Memory B cell (primary cell): ENCODE measurements around the gene PLXNA2.
A peak's percentile ranks its signal among the peaks of the same experiment; 100 is the strongest.

Source experiments
- ATAC-seq: fragments of 150-1000 bp; cut with Tn5 transposase; 2 replicates; pipeline ENCODE4 v1.10.0; 2021; ENCODE audit warnings: low read depth, mild to moderate bottlenecking, moderate library complexity
- DNase-seq, 2 donors: peaks; one replicate each; pipeline ENCODE4 v3.0.0; 2022; ENCODE audit warnings: low spot score in 2 of 2
- H3K27ac Mint-ChIP-seq: one replicate; pipeline ENCODE4 v1.8.0; 2022; ENCODE audit warnings: mild to moderate bottlenecking, moderate library complexity, mixed read lengths
- H3K27me3 Mint-ChIP-seq: one replicate; pipeline ENCODE4 v1.8.0; 2022; ENCODE audit warnings: mixed read lengths
- H3K36me3 Mint-ChIP-seq: one replicate; pipeline ENCODE4 v1.8.0; 2022; ENCODE audit warnings: mild to moderate bottlenecking, mixed read lengths
- H3K4me1 Mint-ChIP-seq: one replicate; pipeline ENCODE4 v1.8.0; 2022; ENCODE audit warnings: mixed read lengths
- H3K4me3 Mint-ChIP-seq: one replicate; pipeline ENCODE4 v1.8.0; 2022; ENCODE audit warnings: mild to moderate bottlenecking, moderate library complexity, mixed read lengths
- H3K9me3 Mint-ChIP-seq: one replicate; pipeline ENCODE4 v1.8.0; 2022; ENCODE audit warnings: mixed read lengths

Gene PLXNA2

DNA sequence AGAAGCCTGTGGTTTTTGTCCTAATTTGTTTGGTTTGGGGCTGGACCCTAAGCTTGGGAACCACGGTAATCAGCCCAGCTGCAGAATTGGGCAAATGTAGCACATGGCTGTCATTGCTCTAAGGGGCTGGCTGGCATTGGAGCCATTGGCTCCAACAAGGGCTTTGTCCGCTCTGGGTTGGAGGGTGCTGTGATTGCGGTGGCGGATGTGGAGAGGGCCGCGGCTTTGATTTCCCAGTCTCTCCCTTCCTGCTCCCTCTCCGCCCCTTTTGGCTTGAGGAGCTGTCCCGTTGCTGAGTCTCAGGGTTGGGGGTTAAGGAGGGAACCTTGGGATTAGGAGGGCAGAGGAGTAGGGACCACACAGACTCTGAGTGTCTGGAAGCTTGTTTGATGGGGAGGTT is 241.5 kb downstream of the PLXNA2 start:
- ATAC-seq: no peak
- H3K4me1 Mint-ChIP-seq: no peaks in the 10 kb centered on the region
- H3K9me3 Mint-ChIP-seq: peaks cover 3% of the 10 kb centered on the region
- peaks cover 9% of the 10 kb centered on the region for H3K27me3 Mint-ChIP-seq
- no peak overlapping the region for H3K4me3 Mint-ChIP-seq
- H3K27ac Mint-ChIP-seq: no peak overlapping the region
- peaks cover 2% of the 10 kb centered on the region for H3K36me3 Mint-ChIP-seq
- no peak for DNase-seq

- H3K27ac Mint-ChIP-seq: no peak overlapping the region
- ATAC-seq: no peak
- H3K27me3 Mint-ChIP-seq: peaks cover 9% of the 10 kb centered on the region
- no peaks in the 10 kb centered on the region for H3K4me1 Mint-ChIP-seq
- H3K9me3 Mint-ChIP-seq: peaks cover 3% of the 10 kb centered on the region
- no peak for DNase-seq
- peaks cover 2% of the 10 kb centered on the region for H3K36me3 Mint-ChIP-seq
- no peak overlapping the region for H3K4me3 Mint-ChIP-seq
Observed at GRCh38 chr1:208002078-208002477, 242.1 kb downstream of the PLXNA2 start.

- Mint-ChIP-seq H3K4me3 (no peak overlapping the region), H3K27ac (no peak overlapping the region), H3K27me3 (peaks cover 9% of the 10 kb centered on the region), H3K36me3 (peaks cover 2% of the 10 kb centered on the region), H3K4me1 (no peaks in the 10 kb centered on the region), H3K9me3 (no peaks in the 10 kb centered on the region)
- no peak for DNase-seq
- no peak for ATAC-seq
Observed at GRCh38 chr1:208000504-208000903, 243.7 kb downstream of the PLXNA2 start.

- H3K27me3 Mint-ChIP-seq: peaks cover 9% of the 10 kb centered on the region
- no peak overlapping the region for H3K27ac Mint-ChIP-seq
- DNase-seq: no peak
- no peaks in the 10 kb centered on the region for H3K9me3 Mint-ChIP-seq
- ATAC-seq: no peak
- H3K4me1 Mint-ChIP-seq: no peaks in the 10 kb centered on the region
- no peak overlapping the region for H3K4me3 Mint-ChIP-seq
- peaks cover 2% of the 10 kb centered on the region for H3K36me3 Mint-ChIP-seq
Observed at GRCh38 chr1:207999972-208000371, 244.2 kb downstream of the PLXNA2 start.

DNA sequence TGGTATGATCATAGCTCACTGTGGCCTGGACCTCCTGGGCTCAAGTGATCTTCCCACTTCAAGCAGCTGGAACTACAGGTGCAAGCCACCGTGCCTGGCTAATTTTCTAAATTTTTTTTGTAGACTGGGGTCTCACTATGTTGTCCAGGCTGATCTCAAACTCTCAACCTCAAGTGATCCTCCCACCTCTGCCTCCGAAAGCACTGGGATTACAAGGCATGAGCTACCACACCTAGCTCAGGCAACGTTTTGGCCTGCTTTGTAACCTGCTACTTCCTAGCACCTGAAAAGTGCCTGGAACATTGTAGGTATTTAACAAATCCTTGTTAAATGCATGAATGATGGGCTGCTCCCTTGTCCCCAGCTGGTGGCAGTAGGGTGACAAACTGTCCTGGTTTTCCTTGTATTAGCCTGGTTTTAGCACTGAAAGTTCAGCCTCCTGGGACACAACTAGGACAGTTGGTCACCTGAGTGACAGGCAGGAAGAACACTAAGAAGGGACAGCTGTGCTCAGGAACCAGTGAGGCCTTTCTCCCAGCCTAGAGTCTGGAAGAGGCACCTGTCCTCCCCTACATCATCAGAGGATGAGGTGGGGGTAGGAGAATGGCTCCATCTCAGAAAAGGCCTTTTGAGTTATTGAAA is 244.8 kb downstream of the PLXNA2 start:
- no peak overlapping the region for H3K4me3 Mint-ChIP-seq
- no peak overlapping the region for H3K27ac Mint-ChIP-seq
- DNase-seq: no peak
- peaks cover 2% of the 10 kb centered on the region for H3K36me3 Mint-ChIP-seq
- no peak for ATAC-seq
- peaks cover 7% of the 10 kb centered on the region for H3K27me3 Mint-ChIP-seq
- no peaks in the 10 kb centered on the region for H3K9me3 Mint-ChIP-seq
- H3K4me1 Mint-ChIP-seq: no peaks in the 10 kb centered on the region

- ATAC-seq: no peak
- H3K27ac Mint-ChIP-seq: no peak overlapping the region
- DNase-seq: no peak
- H3K27me3 Mint-ChIP-seq: peaks cover 10% of the 10 kb centered on the region
- H3K9me3 Mint-ChIP-seq: peaks cover under 1% of the 10 kb centered on the region
- no peak overlapping the region for H3K4me3 Mint-ChIP-seq
- peaks cover 2% of the 10 kb centered on the region for H3K36me3 Mint-ChIP-seq
- no peaks in the 10 kb centered on the region for H3K4me1 Mint-ChIP-seq
Observed at GRCh38 chr1:207998691-207999090, 245.5 kb downstream of the PLXNA2 start.

DNA sequence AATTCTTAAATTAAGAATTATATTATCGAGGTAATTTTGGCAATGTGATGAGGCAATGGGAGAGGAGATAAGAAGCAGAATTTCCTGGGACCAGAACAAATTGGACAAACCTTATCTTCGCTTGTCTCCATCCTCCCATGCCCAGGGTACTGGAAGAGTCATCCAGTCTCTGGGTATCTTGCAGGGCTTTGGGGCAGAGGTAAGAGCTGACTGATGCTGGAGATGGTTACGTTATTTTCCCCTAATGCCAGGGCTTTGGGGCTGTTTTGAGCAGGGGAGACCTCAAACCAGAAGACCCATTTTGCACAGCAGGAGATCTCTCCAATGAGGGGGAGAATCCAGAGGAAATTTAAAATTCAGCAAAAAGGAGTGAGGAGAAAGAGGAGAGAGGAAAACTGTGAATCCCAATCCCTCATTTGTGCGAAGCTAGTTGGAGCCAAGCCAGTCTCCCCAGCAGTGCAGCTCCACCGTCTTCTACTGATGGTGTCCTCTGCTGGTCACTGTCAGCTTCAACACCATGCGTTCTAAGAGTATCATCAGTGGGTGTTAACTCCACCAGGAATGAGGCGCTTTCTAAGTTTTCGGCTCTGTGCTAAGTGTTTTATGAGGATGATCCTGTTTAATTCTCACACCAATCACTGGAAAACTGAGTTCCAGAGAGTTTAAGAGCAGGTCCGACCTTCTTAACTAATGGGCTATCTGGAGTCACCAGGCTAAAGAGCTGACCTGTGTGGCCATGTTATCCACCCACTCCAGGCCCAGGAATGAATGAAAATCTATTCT is 246.5 kb downstream of the PLXNA2 start:
- peaks cover 1% of the 10 kb centered on the region for H3K9me3 Mint-ChIP-seq
- no peaks in the 10 kb centered on the region for H3K4me1 Mint-ChIP-seq
- H3K36me3 Mint-ChIP-seq: peaks cover 2% of the 10 kb centered on the region
- DNase-seq (peak in 1 of 2 donors; percentile 43), ATAC-seq (peak; percentile 77)
- H3K27me3 Mint-ChIP-seq: peaks cover 11% of the 10 kb centered on the region
- no peak overlapping the region for H3K4me3 Mint-ChIP-seq
- no peak overlapping the region for H3K27ac Mint-ChIP-seq

DNA sequence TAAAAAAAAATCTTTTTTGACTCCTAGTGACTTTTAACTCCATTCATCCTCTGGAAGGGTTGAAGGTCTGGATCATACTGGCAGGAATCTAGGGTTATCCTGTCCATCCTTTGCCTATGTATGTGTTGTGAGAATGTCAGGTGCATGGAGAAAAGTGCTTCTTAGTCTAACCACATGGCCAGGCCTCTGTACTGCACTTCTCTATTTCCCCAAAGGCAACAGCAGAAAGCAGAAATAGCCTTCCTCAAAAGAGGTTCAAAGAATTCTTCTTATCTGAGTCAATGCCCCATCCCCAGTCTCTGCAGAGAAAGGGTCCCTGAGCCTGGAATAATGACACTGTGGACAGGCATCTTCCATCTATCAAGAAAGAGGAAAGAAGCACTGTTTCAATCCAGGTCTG is 247.5 kb downstream of the PLXNA2 start:
- peaks cover 1% of the 10 kb centered on the region for H3K9me3 Mint-ChIP-seq
- no peak overlapping the region for H3K4me3 Mint-ChIP-seq
- H3K27ac Mint-ChIP-seq: no peak overlapping the region
- no peaks in the 10 kb centered on the region for H3K36me3 Mint-ChIP-seq
- no peak for DNase-seq
- ATAC-seq: no peak
- H3K27me3 Mint-ChIP-seq: peaks cover 11% of the 10 kb centered on the region
- H3K4me1 Mint-ChIP-seq: no peaks in the 10 kb centered on the region

DNA sequence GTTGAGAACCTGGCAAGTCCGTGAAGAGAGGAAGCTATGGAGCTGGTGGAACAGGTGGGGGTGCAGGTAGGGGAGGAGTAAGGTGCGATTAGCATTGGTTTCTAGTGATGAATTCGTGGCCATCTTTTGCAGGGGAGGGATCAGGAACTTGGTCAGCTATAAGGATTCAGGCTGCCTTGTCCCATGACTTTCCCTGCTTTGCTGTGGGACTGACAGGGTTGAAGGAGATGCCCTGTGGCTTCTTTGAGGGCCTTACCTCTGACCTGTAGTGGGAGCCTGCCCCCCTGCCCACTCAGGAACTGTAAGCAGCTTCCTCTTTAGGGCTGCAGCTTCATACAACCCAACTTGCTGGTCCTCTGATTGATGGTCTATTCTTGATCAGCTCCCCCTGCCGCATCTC is 248.6 kb downstream of the PLXNA2 start:
- Mint-ChIP-seq H3K9me3 (peaks cover 1% of the 10 kb centered on the region), H3K4me3 (no peak overlapping the region), H3K27me3 (peaks cover 11% of the 10 kb centered on the region), H3K36me3 (no peaks in the 10 kb centered on the region), H3K27ac (no peak overlapping the region), H3K4me1 (no peaks in the 10 kb centered on the region)
- DNase-seq (no peak), ATAC-seq (no peak)

DNA sequence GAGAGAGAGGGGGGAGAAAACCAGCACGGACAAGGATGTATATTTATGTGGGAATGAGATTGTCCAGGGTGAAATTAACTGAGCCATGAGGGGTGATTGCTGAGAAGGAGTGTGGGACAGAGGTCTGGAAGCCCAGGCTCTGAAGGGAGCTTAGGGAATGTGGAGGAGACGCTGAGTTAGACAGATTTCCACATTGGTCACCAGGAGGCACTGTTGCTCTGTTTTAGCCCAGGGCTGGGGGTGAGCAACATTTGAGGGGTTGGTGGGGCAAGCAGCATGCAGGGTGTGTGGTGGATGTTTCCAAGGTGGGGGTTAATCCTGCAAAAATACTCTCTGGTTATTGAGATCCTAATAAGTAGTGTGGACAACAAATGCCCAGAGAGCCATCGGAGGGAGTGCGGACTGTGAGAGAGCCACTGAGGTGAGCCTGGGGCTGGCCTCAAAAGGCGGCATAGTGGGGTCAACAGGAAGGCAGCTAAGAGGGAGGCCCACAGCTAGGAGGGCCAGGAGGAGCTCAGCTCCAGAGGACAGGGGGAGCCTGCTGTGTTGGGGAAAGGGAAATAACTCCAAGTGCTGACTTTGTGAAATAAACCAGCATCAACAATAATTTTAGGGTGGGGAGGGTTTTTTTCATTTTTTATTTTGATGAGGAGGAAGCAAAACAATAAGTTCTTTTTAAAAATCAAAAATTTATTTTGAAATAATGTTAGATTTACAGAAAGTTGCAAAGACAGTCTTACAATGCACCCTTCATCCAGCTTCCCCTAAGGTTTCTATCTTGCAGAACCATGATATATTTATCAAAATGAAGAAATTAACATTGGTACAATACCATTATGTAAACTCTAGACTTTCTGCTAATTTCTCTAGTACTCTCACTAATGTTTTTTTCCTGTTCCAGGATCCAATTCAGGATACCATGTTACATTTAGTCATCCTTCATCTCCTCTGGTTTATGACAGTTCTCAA is 250.4 kb downstream of the PLXNA2 start:
- peaks cover 16% of the 10 kb centered on the region for H3K27me3 Mint-ChIP-seq
- H3K4me1 Mint-ChIP-seq: no peaks in the 10 kb centered on the region
- no peaks in the 10 kb centered on the region for H3K36me3 Mint-ChIP-seq
- no peak overlapping the region for H3K4me3 Mint-ChIP-seq
- H3K9me3 Mint-ChIP-seq: peaks cover 1% of the 10 kb centered on the region
- H3K27ac Mint-ChIP-seq: no peak overlapping the region
- DNase-seq: no peak
- no peak for ATAC-seq

GRCh38 chr1:207992677-207993236 is 251.4 kb downstream of the PLXNA2 start:
- Mint-ChIP-seq H3K27ac (no peak overlapping the region), H3K36me3 (no peaks in the 10 kb centered on the region), H3K9me3 (peaks cover 1% of the 10 kb centered on the region), H3K4me1 (no peaks in the 10 kb centered on the region), H3K27me3 (peaks cover 18% of the 10 kb centered on the region), H3K4me3 (no peak overlapping the region)
- DNase-seq (no peak), ATAC-seq (no peak)

GRCh38 chr1:207991583-207992026 is 252.6 kb downstream of the PLXNA2 start:
- DNase-seq (no peak), ATAC-seq (no peak)
- Mint-ChIP-seq H3K4me3 (no peak overlapping the region), H3K4me1 (no peaks in the 10 kb centered on the region), H3K27me3 (peaks cover 22% of the 10 kb centered on the region), H3K36me3 (no peaks in the 10 kb centered on the region), H3K9me3 (peaks cover 1% of the 10 kb centered on the region), H3K27ac (no peak overlapping the region)

GRCh38 chr1:207990876-207991582 is 253.2 kb downstream of the PLXNA2 start:
- Mint-ChIP-seq H3K9me3 (peaks cover 1% of the 10 kb centered on the region), H3K36me3 (no peaks in the 10 kb centered on the region), H3K4me3 (no peak overlapping the region), H3K4me1 (no peaks in the 10 kb centered on the region), H3K27ac (no peak overlapping the region), H3K27me3 (peaks cover 22% of the 10 kb centered on the region)
- no peak for ATAC-seq
- DNase-seq: no peak
